DMS153 treated with DMSO at 0.1 percent for 48 hours (cell line): ENCODE measurements around the gene IL7R.
"Not testable (repeated sequence)": the region's sequence is repeated elsewhere in the genome, so short reads cannot be mapped to it uniquely, and the experiment has no call there.

Source experiments
- DNase-seq: peaks from one replicate; lab custom pipeline; 2025; ENCODE audit not compliant: unreplicated experiment; lab: John Stamatoyannopoulos, UW

Gene IL7R

GRCh38 chr5:35838370-35839042 is 18.2 kb upstream of the IL7R start:
- DNase-seq = no peak

- no peak for DNase-seq
Measured at GRCh38 chr5:35842856-35843255, 13.8 kb upstream of the IL7R start.

- not testable (repeated sequence) for DNase-seq
Measured at GRCh38 chr5:35845508-35845907, 11.2 kb upstream of the IL7R start.

GRCh38 chr5:35847491-35847890 is 9.2 kb upstream of the IL7R start:
- no peak for DNase-seq

GRCh38 chr5:35847961-35848360 is 8.7 kb upstream of the IL7R start:
- DNase-seq = no peak

- DNase-seq = no peak
Measured at GRCh38 chr5:35849860-35850259, 6.8 kb upstream of the IL7R start.

GRCh38 chr5:35850967-35851680 is 5.6 kb upstream of the IL7R start:
- DNase-seq = no peak

- no peak for DNase-seq
Measured at GRCh38 chr5:35852084-35852734, 4.5 kb upstream of the IL7R start.

GRCh38 chr5:35852773-35853172 is 3.9 kb upstream of the IL7R start:
- no peak for DNase-seq

- no peak for DNase-seq
Measured at GRCh38 chr5:35853631-35854030, 3.1 kb upstream of the IL7R start.

GRCh38 chr5:35854248-35854647 is 2.4 kb upstream of the IL7R start:
- DNase-seq = no peak

GRCh38 chr5:35855187-35855586 is 1.5 kb upstream of the IL7R start:
- no peak for DNase-seq

GRCh38 chr5:35856186-35856764 is 416 bp upstream of the IL7R start:
- DNase-seq = not testable (repeated sequence)

- DNase-seq = no peak
Measured at GRCh38 chr5:35857606-35858205, 1.0 kb downstream of the IL7R start.

- DNase-seq = peak; percentile 24
Measured at GRCh38 chr5:35859101-35859661, 2.5 kb downstream of the IL7R start.

GRCh38 chr5:35860686-35861085 is 4.0 kb downstream of the IL7R start:
- DNase-seq = no peak

- no peak for DNase-seq
Measured at GRCh38 chr5:35861718-35862117, 5.0 kb downstream of the IL7R start.

- DNase-seq = no peak
Measured at GRCh38 chr5:35862126-35862525, 5.4 kb downstream of the IL7R start.

GRCh38 chr5:35863159-35863558 is 6.5 kb downstream of the IL7R start:
- no peak for DNase-seq

GRCh38 chr5:35867998-35868397 is 11.3 kb downstream of the IL7R start:
- DNase-seq = no peak

- no peak for DNase-seq
Measured at GRCh38 chr5:35869685-35870277, 13.1 kb downstream of the IL7R start.
